ENCODE data around the gene SRD5A1.

The SRD5A1 gene

GRCh38 chr5:6700074-6700684 is 66.9 kb downstream of the SRD5A1 start:
- Histone ChIP-seq H3K9me2 (replicated peaks; ENCODE audit: insufficient read depth, low read length) (no peaks in the 10 kb centered on the region), H4K20me1 (ENCODE audit: insufficient read depth, low read length) (no peaks in the 10 kb centered on the region), H3K4me1 (ENCODE audit: low read length) (no peaks in the 10 kb centered on the region), H3K9me3 (replicated peaks; ENCODE audit: insufficient read depth, low read length) (no peaks in the 10 kb centered on the region), H3K9ac (ENCODE audit: low read length) (no peak overlapping the region), H3K27me3 (replicated peaks; ENCODE audit: insufficient read depth, low read length) (no peaks in the 10 kb centered on the region), H3K4me2 (ENCODE audit: low read depth, low read length) (no peak overlapping the region), H3K36me3 (replicated peaks; ENCODE audit: insufficient read depth, low read length) (no peaks in the 10 kb centered on the region), H3K4me3 (ENCODE audit: low read length) (no peak overlapping the region), H2AFZ (ENCODE audit: low read length) (no peak overlapping the region), H3K27ac (ENCODE audit: low read length) (no peak overlapping the region), H3F3A (ENCODE audit: insufficient read depth, low read length) (no peaks in the 10 kb centered on the region), H3K79me2 (ENCODE audit: low read length) (no peaks in the 10 kb centered on the region)
- DNase-seq = no peak
- TF ChIP-seq CTCF (IDR thresholded peaks at IDR 0.05; ENCODE audit: low read length) = no peak
- no peak for TF ChIP-seq EZH2 (optimal IDR thresholded peaks at IDR 0.05; ENCODE audit: low read depth, low read length)
- TF ChIP-seq EZH2phosphoT487 (IDR thresholded peaks at IDR 0.05; ENCODE audit: low read length) = no peak

- Histone ChIP-seq H3K27ac (ENCODE audit: low read length) (no peak overlapping the region), H3K4me3 (ENCODE audit: low read length) (no peak overlapping the region), H3K4me2 (ENCODE audit: low read depth, low read length) (no peak overlapping the region), H3K4me1 (ENCODE audit: low read length) (no peaks in the 10 kb centered on the region), H3K9me3 (replicated peaks; ENCODE audit: insufficient read depth, low read length) (no peaks in the 10 kb centered on the region), H3K27me3 (replicated peaks; ENCODE audit: insufficient read depth, low read length) (no peaks in the 10 kb centered on the region), H3K36me3 (replicated peaks; ENCODE audit: insufficient read depth, low read length) (no peaks in the 10 kb centered on the region), H3K9me2 (replicated peaks; ENCODE audit: insufficient read depth, low read length) (no peaks in the 10 kb centered on the region), H4K20me1 (ENCODE audit: insufficient read depth, low read length) (no peaks in the 10 kb centered on the region), H2AFZ (ENCODE audit: low read length) (no peak overlapping the region), H3F3A (ENCODE audit: insufficient read depth, low read length) (no peaks in the 10 kb centered on the region), H3K9ac (ENCODE audit: low read length) (no peak overlapping the region), H3K79me2 (ENCODE audit: low read length) (no peaks in the 10 kb centered on the region)
- TF ChIP-seq EZH2 (optimal IDR thresholded peaks at IDR 0.05; ENCODE audit: low read depth, low read length) = no peak
- TF ChIP-seq CTCF (IDR thresholded peaks at IDR 0.05; ENCODE audit: low read length) = no peak
- no peak for TF ChIP-seq EZH2phosphoT487 (IDR thresholded peaks at IDR 0.05; ENCODE audit: low read length)
- no peak for DNase-seq
Observed at GRCh38 chr5:6700685-6701355, 67.6 kb downstream of the SRD5A1 start.

DNA sequence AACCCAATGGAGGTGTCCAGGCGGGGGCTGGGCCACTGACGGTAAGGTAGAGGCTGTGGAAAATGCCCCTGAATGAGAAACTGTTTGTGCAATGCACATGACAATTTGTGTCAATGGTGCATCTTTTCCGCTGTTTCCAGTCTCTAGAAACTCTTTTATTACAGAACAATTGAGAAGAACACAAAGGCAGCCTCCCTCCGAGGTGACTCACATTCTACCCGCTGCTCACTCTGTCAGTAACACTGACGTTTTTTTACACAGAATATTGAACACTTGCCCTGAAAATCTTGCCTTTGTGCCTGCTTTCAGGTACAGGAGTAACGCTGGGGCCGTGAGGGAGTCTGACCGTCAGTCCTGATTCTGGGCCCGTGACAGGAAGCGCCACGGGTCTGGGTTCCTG is 68.3 kb downstream of the SRD5A1 start:
- Histone ChIP-seq H4K20me1 (ENCODE audit: insufficient read depth, low read length) (no peaks in the 10 kb centered on the region), H2AFZ (ENCODE audit: low read length) (no peak overlapping the region), H3K79me2 (ENCODE audit: low read length) (no peaks in the 10 kb centered on the region), H3K9ac (ENCODE audit: low read length) (no peak overlapping the region), H3K9me2 (replicated peaks; ENCODE audit: insufficient read depth, low read length) (no peaks in the 10 kb centered on the region), H3F3A (ENCODE audit: insufficient read depth, low read length) (no peaks in the 10 kb centered on the region), H3K4me1 (ENCODE audit: low read length) (no peaks in the 10 kb centered on the region), H3K4me3 (ENCODE audit: low read length) (no peak overlapping the region), H3K4me2 (ENCODE audit: low read depth, low read length) (no peak overlapping the region), H3K27me3 (replicated peaks; ENCODE audit: insufficient read depth, low read length) (no peaks in the 10 kb centered on the region), H3K36me3 (replicated peaks; ENCODE audit: insufficient read depth, low read length) (no peaks in the 10 kb centered on the region), H3K9me3 (replicated peaks; ENCODE audit: insufficient read depth, low read length) (no peaks in the 10 kb centered on the region), H3K27ac (ENCODE audit: low read length) (no peak overlapping the region)
- no peak for TF ChIP-seq EZH2phosphoT487 (IDR thresholded peaks at IDR 0.05; ENCODE audit: low read length)
- no peak for DNase-seq

- no peak overlapping the region for H2AFZ ChIP-seq (ENCODE audit: low read length)
- H3K27ac ChIP-seq (ENCODE audit: low read length) = no peak overlapping the region
- no peak overlapping the region for H3K4me2 ChIP-seq (ENCODE audit: low read depth, low read length)
- H3K9me2 ChIP-seq (replicated peaks; ENCODE audit: insufficient read depth, low read length) = no peaks in the 10 kb centered on the region
- no peak for DNase-seq
- no peaks in the 10 kb centered on the region for H4K20me1 ChIP-seq (ENCODE audit: insufficient read depth, low read length)
- no peaks in the 10 kb centered on the region for H3K27me3 ChIP-seq (replicated peaks; ENCODE audit: insufficient read depth, low read length)
- H3K9me3 ChIP-seq (replicated peaks; ENCODE audit: insufficient read depth, low read length) = no peaks in the 10 kb centered on the region
- H3K4me1 ChIP-seq (ENCODE audit: low read length) = no peaks in the 10 kb centered on the region
- no peak overlapping the region for H3K9ac ChIP-seq (ENCODE audit: low read length)
- TF ChIP-seq CTCF (IDR thresholded peaks at IDR 0.05; ENCODE audit: low read length) (no peak), EZH2phosphoT487 (IDR thresholded peaks at IDR 0.05; ENCODE audit: low read length) (no peak), EZH2 (optimal IDR thresholded peaks at IDR 0.05; ENCODE audit: low read depth, low read length) (no peak)
- H3K79me2 ChIP-seq (ENCODE audit: low read length) = no peaks in the 10 kb centered on the region
- no peaks in the 10 kb centered on the region for H3F3A ChIP-seq (ENCODE audit: insufficient read depth, low read length)
- no peaks in the 10 kb centered on the region for H3K36me3 ChIP-seq (replicated peaks; ENCODE audit: insufficient read depth, low read length)
- no peak overlapping the region for H3K4me3 ChIP-seq (ENCODE audit: low read length)
Observed at GRCh38 chr5:6702633-6703032, 69.4 kb downstream of the SRD5A1 start.

All from MM.1S (cell line).